ENCODE measurements around the gene IRAK2.

GRCh38 chr3:10226293-10226692, 61.6 kb downstream of the IRAK2 start:
- TF ChIP-seq CTCF (IDR thresholded peaks at IDR 0.05): no peak
- TF ChIP-seq POLR2A (IDR thresholded peaks at IDR 0.05): no peak
